OCI-LY3 (cell line): Measurements from ENCODE around the gene TRANK1.

Experiments
- CTCF ChIP-seq: fragments of 200-600, 300-600 bp; sonication (generic); IDR thresholded peaks from 2 replicates; pipeline ENCODE4 v1.5.1; 2014; ENCODE audit warnings: antibody characterized with exemption, low read length, low read depth
- EZH2phosphoT487 ChIP-seq: fragments of 200-600 bp; shearing (Covaris generic); IDR thresholded peaks from 2 replicates; pipeline ENCODE4 v1.6.1; 2018; ENCODE audit warnings: antibody characterized with exemption, mixed run types, low read depth

- TF ChIP-seq CTCF, result no peak
- TF ChIP-seq EZH2phosphoT487, result no peak
Measured at GRCh38 chr3:36960502-36960901, 15.6 kb upstream of the TRANK1 start.
